GM21367 (cell line): ENCODE measurements around the gene GPR135.
"Not testable (repeated sequence)": the region's sequence is repeated elsewhere in the genome, so short reads cannot be mapped to it uniquely, and the experiment has no call there.

Experiments
- ATAC-seq: cut with Tn5 transposase; IDR thresholded peaks from one replicate; pipeline ENCODE4 v1.9.1; 2021; ENCODE audit not compliant: unreplicated experiment

GPR135 gene

DNA sequence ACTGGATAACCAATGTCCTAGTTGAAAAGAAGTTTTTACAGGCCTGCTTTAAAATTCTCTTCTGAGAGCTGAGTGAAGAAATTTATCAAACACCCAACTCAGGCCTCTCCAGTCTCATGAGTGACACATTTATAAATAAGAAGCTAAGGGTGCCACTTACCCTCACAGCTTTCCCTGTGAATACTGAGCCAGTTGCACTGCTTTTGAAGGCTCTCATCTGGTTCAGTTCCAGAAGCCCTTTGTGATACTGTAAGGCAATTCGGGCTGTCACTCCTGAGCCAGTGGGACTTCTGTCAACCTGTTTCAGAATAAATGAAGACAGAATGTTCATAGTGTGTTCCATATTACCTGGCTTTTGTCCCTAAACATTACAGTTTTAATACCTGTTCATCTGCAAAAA lies 10.5 kb upstream of the GPR135 start:
- no peak for ATAC-seq

- no peak for ATAC-seq
Observed at GRCh38 chr14:59474172-59474571, 9.0 kb upstream of the GPR135 start.

DNA sequence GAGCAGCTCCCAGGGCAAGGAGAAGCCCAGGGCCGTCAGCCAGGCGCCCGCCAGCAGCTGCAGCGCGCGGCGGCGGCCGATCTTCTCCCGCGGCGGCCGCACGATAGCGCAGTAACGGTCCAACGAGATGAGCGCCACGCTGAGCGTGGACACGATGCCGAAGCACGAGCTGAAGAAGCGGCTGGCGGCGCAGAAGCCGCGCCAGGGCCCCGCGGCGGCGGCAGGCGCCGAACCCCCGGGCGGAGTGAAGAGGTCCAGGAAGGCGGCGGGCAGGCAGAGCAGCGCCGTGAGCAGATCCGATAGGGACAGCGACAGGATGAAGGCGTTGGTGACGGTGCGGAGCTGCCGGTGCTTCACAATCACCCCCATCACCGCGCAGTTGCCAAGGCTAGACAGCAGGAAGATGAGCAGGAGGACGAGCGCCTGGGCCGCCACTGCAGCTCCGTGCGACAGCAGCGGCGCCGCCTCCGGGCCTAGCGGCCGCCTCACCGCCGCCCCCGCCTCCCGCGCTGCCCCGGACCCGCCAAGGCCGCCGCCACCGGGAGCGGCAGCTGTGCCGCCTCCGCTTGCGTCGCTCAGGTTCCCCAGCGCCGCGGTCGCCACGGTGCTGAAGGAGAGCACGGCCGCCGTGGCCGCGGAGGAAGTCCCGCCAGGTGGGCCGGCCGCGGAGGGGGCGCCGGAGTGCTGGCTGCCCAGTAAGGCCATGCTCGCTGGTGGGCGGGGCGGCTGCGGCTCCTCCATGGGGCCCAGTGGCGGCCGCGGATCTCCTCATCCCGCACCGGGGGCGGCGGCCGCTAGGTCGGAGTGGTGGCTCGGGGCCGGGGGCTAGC lies 479 bp downstream of the GPR135 start:
- peak; percentile 70 for ATAC-seq

DNA sequence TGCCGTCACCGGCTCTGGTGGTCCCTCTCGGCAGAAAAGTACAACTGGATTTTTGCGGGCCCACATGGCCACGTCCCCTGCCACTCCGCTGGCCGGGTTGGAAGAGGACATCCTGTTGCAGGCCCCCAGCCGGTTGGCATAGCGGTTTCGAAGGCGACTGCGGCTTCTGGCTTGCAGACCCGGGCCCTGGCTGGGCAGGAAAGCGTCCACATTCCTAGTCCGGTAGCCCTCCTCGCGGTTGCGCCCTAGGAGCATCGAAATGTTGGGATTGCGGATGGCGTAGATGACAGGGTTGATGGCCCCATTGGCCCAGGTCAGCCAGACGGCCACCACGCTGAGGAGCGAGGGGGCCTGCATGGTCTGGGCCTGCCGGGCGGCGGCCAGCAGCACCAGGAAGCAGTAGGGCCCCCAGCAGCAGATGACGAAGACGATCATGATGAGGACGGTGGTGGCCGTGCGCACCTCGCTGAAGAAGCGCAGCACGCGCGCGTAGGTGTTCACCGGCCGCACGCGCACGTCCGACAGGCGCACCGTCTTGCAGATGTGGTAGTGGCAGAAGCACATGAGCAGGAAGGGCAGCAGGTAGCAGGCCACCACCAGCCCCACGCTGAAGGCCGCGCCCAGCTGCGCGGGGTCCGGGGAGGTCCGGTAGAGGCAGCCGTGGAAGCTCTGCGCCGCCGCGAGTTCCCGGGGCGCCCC lies 1.2 kb downstream of the GPR135 start:
- no peak for ATAC-seq

GRCh38 chr14:59461891-59462290 lies 3.3 kb downstream of the GPR135 start:
- ATAC-seq: no peak

GRCh38 chr14:59460378-59460777 lies 4.8 kb downstream of the GPR135 start:
- ATAC-seq: no peak

DNA sequence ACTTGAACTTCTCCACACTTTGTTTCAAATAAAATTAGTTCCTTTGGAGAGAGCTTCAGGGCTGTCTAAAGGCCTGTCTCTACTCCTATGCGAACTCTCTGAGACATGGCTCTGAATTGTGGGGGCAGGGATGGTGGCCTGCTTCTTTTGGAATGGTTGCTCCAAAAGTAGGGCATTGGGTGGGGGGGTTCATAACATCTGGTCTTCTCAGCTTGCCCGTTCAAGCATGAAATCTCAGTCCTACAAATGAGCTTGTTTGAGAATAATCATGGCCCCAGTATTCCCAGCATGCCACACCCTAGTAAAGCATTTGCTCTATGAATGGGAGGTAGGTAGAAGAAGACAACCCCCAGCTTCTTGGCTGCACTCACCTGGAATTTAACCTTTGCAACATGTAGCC lies 6.7 kb downstream of the GPR135 start:
- no peak for ATAC-seq

DNA sequence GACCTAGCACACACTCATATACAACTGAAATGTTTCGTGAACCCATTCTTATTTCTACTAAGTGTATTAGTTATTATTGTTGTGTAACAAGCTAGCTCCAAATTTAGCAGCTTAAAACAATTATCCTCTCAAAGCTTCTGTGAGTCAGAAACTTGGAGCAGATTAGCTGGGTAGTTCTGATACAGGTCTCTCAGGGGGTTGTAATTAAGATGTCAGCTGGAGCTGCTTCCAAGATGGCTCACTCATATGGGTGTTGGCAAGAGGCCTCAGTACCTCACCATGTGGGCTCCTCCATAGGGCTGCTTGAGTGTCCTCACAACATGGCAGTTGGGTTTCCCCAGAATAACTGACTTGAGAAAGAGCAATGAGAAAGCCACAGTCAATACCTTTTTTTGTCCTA lies 9.8 kb downstream of the GPR135 start:
- ATAC-seq: no peak

- ATAC-seq: no peak
Observed at GRCh38 chr14:59454139-59454538, 11.0 kb downstream of the GPR135 start.

DNA sequence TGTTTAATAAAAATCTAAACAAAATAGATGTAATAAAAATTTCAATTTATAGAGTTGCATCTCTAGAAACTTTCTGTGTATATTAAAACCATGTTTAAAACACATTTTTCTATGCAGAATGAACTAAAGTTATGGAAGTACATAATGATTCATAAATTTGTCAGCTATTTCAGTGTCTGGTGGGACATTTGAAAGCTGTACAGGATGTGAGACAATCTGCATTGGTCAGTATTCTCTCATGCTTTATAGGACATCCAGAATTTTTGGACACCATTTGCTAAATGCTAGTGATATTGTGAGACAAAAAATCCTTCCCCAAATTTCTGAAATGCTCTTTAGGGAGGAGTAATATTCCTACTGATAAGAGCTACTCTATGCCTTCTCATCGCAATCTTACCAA lies 13.3 kb downstream of the GPR135 start:
- no peak for ATAC-seq

DNA sequence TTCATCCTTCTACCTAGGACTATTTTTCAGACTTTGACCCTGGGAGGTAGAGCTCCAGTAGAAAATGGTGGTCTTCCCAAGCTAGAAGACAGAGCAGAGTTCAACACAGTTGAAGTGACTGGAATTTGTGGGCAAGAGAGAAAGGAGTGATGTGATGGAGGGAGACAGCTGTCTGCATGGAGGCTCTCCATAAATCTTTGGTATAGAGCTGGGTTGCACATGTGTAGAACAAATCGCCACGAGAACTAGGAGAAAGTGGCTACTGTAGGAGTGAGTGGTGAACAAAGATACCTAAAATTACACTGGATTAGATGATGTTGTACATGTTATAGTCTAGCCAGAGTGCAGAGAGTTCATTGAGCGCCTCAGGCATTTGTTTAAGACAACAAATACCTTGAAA lies 14.5 kb downstream of the GPR135 start:
- no peak for ATAC-seq

- ATAC-seq: not testable (repeated sequence)
Observed at GRCh38 chr14:59448673-59449072, 16.5 kb downstream of the GPR135 start.

- ATAC-seq: no peak
Observed at GRCh38 chr14:59439256-59439965, 25.8 kb downstream of the GPR135 start.

DNA sequence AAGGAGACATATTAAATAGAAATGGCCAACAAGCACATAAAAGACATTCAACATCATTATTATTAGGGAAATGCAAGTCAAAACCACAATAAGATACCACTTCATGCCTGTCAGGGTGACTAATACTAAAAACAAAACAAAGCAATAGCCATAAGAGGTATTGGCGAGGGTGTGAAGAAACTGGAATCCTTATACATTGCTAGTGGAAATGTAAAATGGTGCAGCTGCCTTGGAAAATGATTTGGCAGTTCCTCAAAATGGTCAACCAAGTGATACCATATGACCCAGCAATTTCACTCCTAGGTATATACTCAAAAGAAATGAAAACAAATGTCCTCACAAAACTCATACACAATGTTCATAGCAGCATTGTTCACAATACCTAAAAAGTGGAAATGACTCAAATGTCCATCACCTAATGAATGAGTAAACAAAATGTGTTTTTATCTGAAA lies 27.0 kb downstream of the GPR135 start:
- ATAC-seq: no peak

DNA sequence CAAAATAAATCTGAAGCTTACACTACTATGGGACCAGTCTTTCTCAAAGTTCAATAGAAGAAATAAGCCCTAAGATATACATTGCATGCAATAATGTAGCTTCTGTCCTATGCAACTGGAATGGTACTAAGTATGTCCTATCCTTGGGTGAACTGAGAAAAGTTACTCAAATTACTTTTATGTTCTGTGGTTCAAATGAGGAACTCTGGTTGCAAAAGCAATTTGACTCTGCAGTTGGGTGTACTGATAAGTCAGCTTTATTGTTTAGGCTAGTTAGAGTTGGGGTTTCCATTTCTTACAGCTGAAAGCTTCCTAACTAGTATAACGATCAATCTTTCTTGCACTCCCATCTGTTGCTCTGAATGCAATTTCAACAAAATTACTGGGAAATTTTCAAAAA lies 29.2 kb downstream of the GPR135 start:
- ATAC-seq: no peak

DNA sequence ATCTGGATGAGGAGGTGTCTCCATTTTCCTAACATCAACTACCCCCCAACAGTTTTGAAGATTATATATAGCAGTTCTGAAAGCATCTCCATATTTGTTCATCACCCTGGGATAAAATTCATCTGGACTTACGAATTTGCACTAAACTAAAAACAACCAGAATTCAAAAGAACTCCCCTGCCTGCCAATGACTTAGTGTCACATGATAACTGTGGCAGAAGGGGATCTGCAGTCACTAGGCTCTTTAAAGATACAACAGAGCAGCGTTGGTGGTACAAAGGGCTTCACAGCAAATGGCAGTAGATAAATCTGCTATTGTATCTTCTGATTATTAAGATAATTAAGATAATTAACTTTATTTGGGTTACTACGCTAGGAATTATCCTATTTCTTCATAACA lies 30.1 kb downstream of the GPR135 start:
- no peak for ATAC-seq

GRCh38 chr14:59429790-59430189 lies 35.4 kb downstream of the GPR135 start:
- ATAC-seq: no peak

- ATAC-seq: no peak
Observed at GRCh38 chr14:59428581-59429012, 36.6 kb downstream of the GPR135 start.

DNA sequence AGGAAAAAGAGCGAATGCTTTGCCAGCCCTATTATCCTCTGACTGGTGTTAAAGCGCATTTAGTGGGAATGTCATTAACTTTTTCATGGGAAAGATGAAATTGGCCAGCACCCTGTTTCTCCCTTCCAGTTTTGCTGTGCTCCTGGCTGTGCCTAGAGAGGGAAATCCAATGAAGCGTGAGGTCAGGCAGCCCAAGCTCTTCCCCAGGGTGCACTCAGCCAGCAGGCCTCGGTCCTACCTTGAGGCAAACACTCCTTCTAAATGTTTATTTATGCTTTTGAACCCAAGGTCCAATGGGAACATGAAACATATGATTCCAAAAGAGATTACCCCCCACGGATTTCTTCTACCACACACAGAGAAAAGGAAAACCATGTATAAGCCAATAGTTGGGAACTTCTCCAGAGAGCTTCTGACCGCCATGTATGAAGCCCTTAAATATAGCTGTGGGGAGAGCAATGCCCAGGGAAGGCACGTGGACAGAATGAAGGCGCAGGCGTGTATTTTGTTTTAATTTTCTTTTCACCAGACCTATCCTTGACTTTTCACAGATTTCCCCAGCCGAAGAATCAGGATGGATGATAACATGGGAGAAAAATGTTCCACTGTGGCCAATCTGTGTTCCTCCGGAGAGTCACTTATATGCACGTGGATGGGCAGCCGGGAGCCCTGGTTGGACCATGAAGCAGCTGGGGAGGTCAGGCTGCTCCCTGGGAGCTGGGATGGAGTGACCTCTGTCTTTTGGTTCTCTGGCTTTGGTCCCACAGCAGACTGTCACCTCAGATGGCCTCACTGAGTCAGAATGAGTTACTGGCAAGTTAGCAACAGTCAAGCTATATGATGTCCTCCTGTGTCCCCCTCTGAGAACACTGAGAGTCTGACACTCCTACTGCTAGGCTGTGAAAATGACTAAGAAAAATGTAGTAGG lies 37.3 kb downstream of the GPR135 start:
- no peak for ATAC-seq

- ATAC-seq: no peak
Observed at GRCh38 chr14:59425322-59425935, 39.8 kb downstream of the GPR135 start.
